HG03378 (cell line): Measurements from ENCODE around the gene NUP210L.
"Not testable (repeated sequence)": the region's sequence is repeated elsewhere in the genome, so short reads cannot be mapped to it uniquely, and the experiment has no call there.

Source experiments
- ATAC-seq: cut with Tn5 transposase; IDR thresholded peaks from one replicate; pipeline ENCODE4 v1.9.1; 2021; ENCODE audit warnings: mild to moderate bottlenecking, moderate library complexity; ENCODE audit not compliant: unreplicated experiment

NUP210L gene

DNA sequence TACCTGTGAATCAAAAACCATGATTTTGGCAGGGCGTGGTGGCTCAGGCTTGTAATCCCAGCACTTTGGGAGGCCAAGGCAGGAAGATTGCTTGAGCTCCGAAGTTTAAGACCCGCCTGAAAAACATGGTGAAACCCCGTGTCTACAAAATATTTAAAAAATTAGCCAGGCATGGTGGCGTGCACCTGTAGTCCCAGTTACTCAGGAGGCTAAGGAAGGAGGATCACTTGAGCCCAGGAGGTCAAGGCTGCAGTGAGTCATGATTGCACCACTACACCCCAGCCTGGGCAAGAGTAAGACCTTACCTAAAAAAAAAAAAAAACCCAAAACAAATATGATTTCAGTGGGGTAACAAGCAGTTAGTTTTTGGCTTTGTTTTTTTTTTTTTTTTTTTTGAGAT lies 54.7 kb downstream of the NUP210L start:
- not testable (repeated sequence) for ATAC-seq

DNA sequence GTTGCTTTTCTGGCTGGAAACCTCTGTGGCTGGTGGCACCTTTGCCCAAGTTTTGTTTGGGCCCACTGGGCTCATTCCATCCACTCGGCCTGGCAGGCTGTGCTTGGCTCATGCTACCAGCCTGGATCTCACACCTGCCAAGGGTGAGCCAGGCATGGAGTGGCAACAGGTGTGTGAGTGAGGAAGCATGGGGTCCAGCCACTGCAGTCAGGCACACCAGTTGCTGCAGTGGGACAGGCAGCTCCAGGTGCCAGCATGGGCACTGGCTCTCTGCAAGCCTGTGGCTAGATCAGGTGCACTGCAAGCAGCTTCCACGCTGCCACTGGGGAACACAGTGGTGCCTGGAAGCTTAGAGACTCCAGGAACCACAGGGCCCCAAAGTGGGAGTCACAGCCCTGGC lies 57.0 kb downstream of the NUP210L start:
- ATAC-seq = no peak

DNA sequence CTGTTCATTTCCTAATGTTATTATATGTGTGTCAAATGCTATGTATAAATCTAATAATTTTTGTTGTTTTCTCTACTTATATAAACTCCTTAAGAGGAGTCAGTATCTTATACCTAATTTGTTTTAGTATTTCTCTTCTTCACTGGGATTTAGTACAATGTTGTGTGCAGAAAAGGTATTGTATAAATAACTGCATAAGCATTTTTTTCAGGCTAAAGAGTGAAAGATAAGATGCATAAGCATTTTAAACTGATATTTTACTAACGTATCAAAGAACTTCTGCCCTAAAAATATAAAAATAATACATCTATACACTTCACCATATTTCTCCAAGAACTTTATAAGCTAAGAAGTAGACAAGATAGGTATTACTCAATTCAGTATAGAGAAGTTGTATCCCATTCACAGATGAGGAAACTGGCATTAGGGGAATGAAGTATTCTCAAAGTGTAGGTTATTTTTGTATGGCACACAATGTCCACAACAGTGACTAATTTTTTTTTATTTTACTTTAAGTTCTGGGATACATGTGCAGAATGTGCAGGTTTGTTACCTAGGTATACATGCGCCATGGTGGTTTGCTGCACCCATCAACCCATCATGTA lies 59.3 kb downstream of the NUP210L start:
- no peak for ATAC-seq

- no peak for ATAC-seq
These were observed 60.5 kb downstream of the NUP210L start for GRCh38 chr1:154094411-154094810.

DNA sequence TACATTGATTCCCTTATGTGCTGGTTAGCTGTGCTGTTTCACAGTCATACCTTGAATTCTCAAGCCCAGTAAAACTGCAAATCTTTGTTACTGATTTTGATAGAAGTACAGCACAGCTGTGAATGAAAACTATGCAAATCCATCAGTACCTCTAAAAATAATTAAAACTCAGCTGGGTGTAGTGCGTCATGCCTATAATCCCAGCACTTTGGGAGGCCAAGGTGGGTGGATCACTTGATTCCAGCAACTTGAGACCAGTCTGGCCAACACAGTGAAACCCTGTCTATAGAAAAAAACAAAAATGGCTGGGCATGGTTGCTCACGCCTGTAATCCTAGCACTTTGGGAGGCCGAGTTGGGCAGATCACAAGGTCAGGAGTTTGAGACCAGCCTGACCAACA lies 61.2 kb downstream of the NUP210L start:
- ATAC-seq = no peak

GRCh38 chr1:154091706-154092105 lies 63.2 kb downstream of the NUP210L start:
- ATAC-seq = no peak

GRCh38 chr1:154087574-154087973 lies 67.3 kb downstream of the NUP210L start:
- ATAC-seq = no peak

GRCh38 chr1:154083057-154083456 lies 71.8 kb downstream of the NUP210L start:
- not testable (repeated sequence) for ATAC-seq

GRCh38 chr1:154081386-154082126 lies 73.3 kb downstream of the NUP210L start:
- ATAC-seq = no peak

GRCh38 chr1:154076413-154076812 lies 78.5 kb downstream of the NUP210L start:
- ATAC-seq = no peak

DNA sequence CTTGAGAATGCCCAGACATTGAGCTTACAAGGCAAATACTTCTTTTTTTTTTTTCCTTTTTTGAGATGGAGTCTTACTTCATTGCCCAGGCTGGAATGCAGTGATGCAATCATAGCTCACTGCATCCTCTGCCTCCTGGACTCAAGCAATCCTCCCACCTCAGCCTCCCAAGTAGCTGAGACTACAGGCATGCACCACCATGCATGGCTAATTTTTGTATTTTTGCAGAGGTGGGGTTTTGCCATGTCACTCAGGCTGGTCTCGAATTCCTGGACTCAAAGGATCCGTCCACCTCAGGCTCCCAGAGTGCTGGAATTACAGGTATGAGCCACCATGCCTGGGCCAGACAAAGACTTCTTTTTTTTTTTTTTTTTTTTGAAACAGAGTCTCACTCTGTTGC lies 79.1 kb downstream of the NUP210L start:
- no peak for ATAC-seq

- no peak for ATAC-seq
These were observed 92.6 kb downstream of the NUP210L start for GRCh38 chr1:154062309-154062708.

GRCh38 chr1:154047436-154047835 lies 107.4 kb downstream of the NUP210L start:
- not testable (repeated sequence) for ATAC-seq

DNA sequence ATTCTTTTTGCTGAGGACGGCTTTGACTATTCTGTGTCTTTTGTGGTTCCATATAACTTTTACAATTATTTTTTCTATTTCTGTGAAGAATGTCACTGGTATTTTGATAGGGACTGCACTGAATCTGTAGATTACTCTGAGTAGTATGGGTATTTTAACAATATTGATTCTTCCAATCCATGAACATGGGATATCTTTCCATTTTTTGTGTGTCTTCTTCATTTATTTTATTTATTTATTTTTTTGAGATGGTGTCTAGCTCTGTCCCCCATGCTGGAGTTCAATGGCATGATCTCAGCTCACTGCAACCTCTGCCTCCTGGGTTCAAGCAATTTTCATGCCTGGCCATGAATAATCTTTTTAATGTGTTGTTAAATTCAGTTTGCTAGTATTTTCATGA lies 121.2 kb downstream of the NUP210L start:
- not testable (repeated sequence) for ATAC-seq

GRCh38 chr1:154019940-154020339 lies 134.9 kb downstream of the NUP210L start:
- ATAC-seq = no peak

DNA sequence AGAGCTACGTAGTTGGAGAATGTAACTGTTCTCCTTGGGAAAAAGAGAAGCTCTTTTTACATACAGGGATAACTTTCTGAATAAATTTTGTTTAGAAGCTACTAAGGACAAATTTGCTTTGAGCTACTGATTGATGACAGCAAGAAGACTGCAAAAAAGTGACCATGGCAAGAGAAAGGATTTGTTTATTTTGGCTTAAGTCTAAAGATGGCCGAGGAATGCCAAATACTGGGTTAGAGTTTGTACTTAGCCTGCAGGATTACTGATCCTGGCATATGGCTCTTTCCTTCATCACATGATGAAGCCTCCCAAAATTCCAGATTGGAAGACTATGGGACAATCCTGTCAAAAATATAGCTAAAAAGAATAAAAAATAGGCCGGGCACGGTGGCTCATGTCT lies 135.6 kb downstream of the NUP210L start:
- no peak for ATAC-seq

- ATAC-seq = no peak
These were observed 140.5 kb downstream of the NUP210L start for GRCh38 chr1:154014154-154014907.

- ATAC-seq = not testable (repeated sequence)
These were observed 142.3 kb downstream of the NUP210L start for GRCh38 chr1:154012543-154012942.

- no peak for ATAC-seq
These were observed 142.7 kb downstream of the NUP210L start for GRCh38 chr1:154012129-154012528.

DNA sequence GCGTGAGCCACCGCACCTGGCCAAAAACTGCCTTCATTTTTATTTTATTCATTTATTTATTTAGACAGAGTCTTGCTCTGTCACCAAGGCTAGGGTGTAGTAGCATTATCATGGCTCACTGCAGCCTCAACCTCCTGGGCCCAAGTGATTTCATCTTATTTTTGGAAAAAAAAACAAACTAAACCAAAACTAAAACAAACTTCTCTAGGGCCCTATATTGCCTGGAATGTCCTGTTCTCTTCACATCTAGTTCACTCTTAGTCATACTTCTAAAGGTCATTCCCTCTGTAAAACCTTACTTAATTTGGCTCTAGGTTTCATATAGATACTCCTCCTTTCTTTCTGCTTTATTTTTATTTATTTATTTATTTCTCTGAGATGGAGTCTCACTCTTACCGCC lies 148.7 kb downstream of the NUP210L start:
- no peak for ATAC-seq

- no peak for ATAC-seq
These were observed 154.5 kb downstream of the NUP210L start for GRCh38 chr1:154000420-154000819.

DNA sequence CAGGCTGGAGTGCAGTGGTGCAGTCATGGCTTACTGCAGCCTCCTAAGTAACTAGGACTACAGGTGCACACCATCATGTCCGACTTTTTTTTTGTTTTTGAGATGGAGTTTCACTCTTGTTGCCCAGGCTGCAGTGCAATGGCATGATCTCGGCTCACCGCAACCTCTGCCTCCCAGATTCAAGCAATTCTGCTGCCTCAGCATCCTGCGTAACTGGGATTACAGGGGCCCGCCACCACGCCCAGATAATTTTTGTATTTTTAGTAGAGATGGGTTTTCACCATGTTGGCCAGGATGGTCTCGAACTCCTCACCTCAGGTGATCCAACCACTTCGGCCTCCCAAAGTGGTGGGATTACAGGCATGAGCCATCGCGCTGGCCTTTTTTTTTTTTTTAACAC lies 158.0 kb downstream of the NUP210L start:
- not testable (repeated sequence) for ATAC-seq
